Measurements from ENCODE around the gene DGKD.

- TF ChIP-seq CTCF (IDR thresholded peaks at IDR 0.05) = no peak
- no peak for TF ChIP-seq POLR2A (IDR thresholded peaks at IDR 0.05)
These were observed 19.0 kb downstream of the DGKD start for GRCh38 chr2:233373316-233373715.

Measured in prostate gland (tissue), 2 donors.